GM21390 (cell line): ENCODE data around the gene SFTA2.
"Not testable (repeated sequence)": the region's sequence is repeated elsewhere in the genome, so short reads cannot be mapped to it uniquely, and the experiment has no call there.

Experiments
- ATAC-seq: cut with Tn5 transposase; IDR thresholded peaks from one replicate; pipeline ENCODE4 v1.9.1; 2021; ENCODE audit not compliant: unreplicated experiment

The SFTA2 gene

GRCh38 chr6:30914076-30914853 lies 17.7 kb downstream of the SFTA2 start, which contains the start of gene VARS2:
VARS2 (plus strand) TSS chr6:30914238; CDS start chr6:30914837, 599 bp downstream.
- peak; percentile 80 for ATAC-seq

- ATAC-seq: no peak
These were observed 18.3 kb downstream of the SFTA2 start for GRCh38 chr6:30913721-30914075.

- ATAC-seq: no peak
These were observed 19.0 kb downstream of the SFTA2 start for GRCh38 chr6:30912746-30913520.

- not testable (repeated sequence) for ATAC-seq
These were observed 21.5 kb downstream of the SFTA2 start for GRCh38 chr6:30910473-30910872.

GRCh38 chr6:30908700-30909099 lies 23.3 kb downstream of the SFTA2 start:
- ATAC-seq: no peak

- peak; percentile 89 for ATAC-seq
These were observed 24.0 kb downstream of the SFTA2 start, which contains the start of gene GTF2H4 for GRCh38 chr6:30907758-30908591. GTF2H4 (plus strand) TSS chr6:30908207.

GRCh38 chr6:30907290-30907757 lies 24.6 kb downstream of the SFTA2 start:
- ATAC-seq: not testable (repeated sequence)

GRCh38 chr6:30903236-30903635 lies 28.7 kb downstream of the SFTA2 start:
- no peak for ATAC-seq

GRCh38 chr6:30902709-30903108 lies 29.3 kb downstream of the SFTA2 start:
- ATAC-seq: no peak

- not testable (repeated sequence) for ATAC-seq
These were observed 29.8 kb downstream of the SFTA2 start for GRCh38 chr6:30902196-30902595.

GRCh38 chr6:30901436-30901835 lies 30.5 kb downstream of the SFTA2 start:
- ATAC-seq: no peak

- ATAC-seq: no peak
These were observed 31.0 kb downstream of the SFTA2 start for GRCh38 chr6:30900863-30901417.

GRCh38 chr6:30898750-30899360 lies 33.1 kb downstream of the SFTA2 start:
- no peak for ATAC-seq

- no peak for ATAC-seq
These were observed 34.1 kb downstream of the SFTA2 start for GRCh38 chr6:30897882-30898281.

- no peak for ATAC-seq
These were observed 35.4 kb downstream of the SFTA2 start for GRCh38 chr6:30896541-30896940.

GRCh38 chr6:30895343-30895742 lies 36.6 kb downstream of the SFTA2 start:
- no peak for ATAC-seq

- ATAC-seq: no peak
These were observed 37.0 kb downstream of the SFTA2 start for GRCh38 chr6:30894935-30895334.

- ATAC-seq: no peak
These were observed 37.6 kb downstream of the SFTA2 start for GRCh38 chr6:30894381-30894780.

GRCh38 chr6:30893666-30894065 lies 38.3 kb downstream of the SFTA2 start:
- ATAC-seq: no peak

GRCh38 chr6:30893001-30893591 lies 38.9 kb downstream of the SFTA2 start:
- ATAC-seq: no peak
